AG04449 (cell line): ENCODE results near the gene CCDC167.

Source experiments
- CTCF ChIA-PET: fragments of 350-600 bp; formaldehyde crosslinking; extraction: SDS; loops from one replicate; lab custom pipeline; 2021; ENCODE audit warnings: antibody characterized with exemption; lab: Yijun Ruan, JAX
- POLR2A ChIA-PET: fragments of 400-600, 350-600 bp; formaldehyde crosslinking; extraction: SDS; loops from one replicate; lab custom pipeline; 2020; ENCODE audit warnings: antibody characterized with exemption, inconsistent platforms; lab: Yijun Ruan, JAX
- DNase-seq: peaks from one replicate; pipeline ENCODE4 v3.0.0-alpha.2; 2010; ENCODE audit warnings: low read depth, low spot score
- H3K4me3 ChIP-seq: 2 replicates; pipeline ENCODE4 v1.5.1; 2011; ENCODE audit warnings: low read depth, mild to moderate bottlenecking, control low read depth, low read length
- CTCF ChIP-seq: IDR thresholded peaks from one replicate; pipeline ENCODE4 v1.5.1; 2011; ENCODE audit warnings: mild to moderate bottlenecking, moderate library complexity, low read length, control low read depth, inconsistent platforms; ENCODE audit not compliant: insufficient read depth; ENCODE audit errors: missing control alignments

The CCDC167 gene

GRCh38 chr6:37490536-37491170 is 9.0 kb downstream of the CCDC167 start:
- CTCF ChIA-PET: interaction anchor here (1.4 to 2.0 kb wide), 4 partner anchors 12 to 201 kb away, joined by 4 to 11 read pairs (median 6); no protein-coding TSS in a partner anchor
- H3K4me3 ChIP-seq: no peak overlapping the region
- DNase-seq: no peak
- POLR2A ChIA-PET: no interaction called here
- TF ChIP-seq CTCF: no peak

- POLR2A ChIA-PET: no interaction called here
These were observed 9.9 kb downstream of the CCDC167 start for GRCh38 chr6:37489697-37490336.

GRCh38 chr6:37488476-37488875 is 11.2 kb downstream of the CCDC167 start:
- POLR2A ChIA-PET: no interaction called here

More at GRCh38 chr6:37489697-37490336, 9.9 kb downstream of the CCDC167 start:
- CTCF ChIA-PET: interaction anchor here (1.4 to 9.7 kb wide), 2 partner anchors 74 to 202 kb away, joined by 6 to 103 read pairs; no protein-coding TSS in a partner anchor
- no peak overlapping the region for H3K4me3 ChIP-seq
- no peak for TF ChIP-seq CTCF
- no peak for DNase-seq

GRCh38 chr6:37487591-37488380 is 11.9 kb downstream of the CCDC167 start:
- TF ChIP-seq CTCF: no peak
- ChIA-PET POLR2A (no interaction called here), CTCF (interaction anchor here (1.1 to 9.7 kb wide), 5 partner anchors 67 to 204 kb away, joined by 3 to 103 read pairs (median 4); no protein-coding TSS in a partner anchor)
- DNase-seq: no peak
- H3K4me3 ChIP-seq: no peak overlapping the region

More at GRCh38 chr6:37488476-37488875, 11.2 kb downstream of the CCDC167 start:
- CTCF ChIA-PET: interaction anchor here (0.6 to 9.7 kb wide), 4 partner anchors 13 to 204 kb away, joined by 3 to 103 read pairs (median 10); no protein-coding TSS in a partner anchor
- H3K4me3 ChIP-seq: no peak overlapping the region
- TF ChIP-seq CTCF: no peak
- no peak for DNase-seq

GRCh38 chr6:37486121-37486839 is 13.4 kb downstream of the CCDC167 start:
- ChIA-PET CTCF (interaction anchor here (1.1 to 9.7 kb wide), 6 partner anchors 13 to 204 kb away, joined by 3 to 103 read pairs (median 7); no protein-coding TSS in a partner anchor), POLR2A (no interaction called here)

More at GRCh38 chr6:37486121-37486839, 13.4 kb downstream of the CCDC167 start:
- DNase-seq: no peak
- TF ChIP-seq CTCF: no peak
- H3K4me3 ChIP-seq: no peak overlapping the region
